CMK (cell line): ENCODE measurements around the gene LTBR.

Experiments
- DNase-seq: peaks from one replicate; pipeline ENCODE4 v3.0.0-alpha.2; 2010; ENCODE audit warnings: low read depth

LTBR gene

DNA sequence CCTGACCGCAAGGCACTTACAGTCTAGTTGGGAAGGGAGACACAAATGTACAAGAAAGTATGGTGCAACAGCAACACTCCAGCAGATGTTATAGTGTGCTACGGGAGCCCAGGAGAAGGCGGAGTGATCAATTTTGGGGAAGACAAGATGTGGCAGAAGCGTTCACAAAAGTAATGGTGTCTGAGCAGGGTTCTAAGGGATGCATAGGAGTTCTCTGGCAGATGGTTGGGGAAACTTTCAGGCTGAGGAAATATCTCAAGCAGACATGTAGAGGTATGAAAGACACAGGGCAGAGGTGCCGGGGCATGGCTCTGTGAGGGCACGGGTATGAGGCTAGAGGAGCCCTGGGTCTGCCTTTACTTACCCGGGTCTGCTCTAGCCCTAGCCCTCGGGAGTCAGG, 37.0 kb upstream of the LTBR start:
- DNase-seq, result no peak

DNA sequence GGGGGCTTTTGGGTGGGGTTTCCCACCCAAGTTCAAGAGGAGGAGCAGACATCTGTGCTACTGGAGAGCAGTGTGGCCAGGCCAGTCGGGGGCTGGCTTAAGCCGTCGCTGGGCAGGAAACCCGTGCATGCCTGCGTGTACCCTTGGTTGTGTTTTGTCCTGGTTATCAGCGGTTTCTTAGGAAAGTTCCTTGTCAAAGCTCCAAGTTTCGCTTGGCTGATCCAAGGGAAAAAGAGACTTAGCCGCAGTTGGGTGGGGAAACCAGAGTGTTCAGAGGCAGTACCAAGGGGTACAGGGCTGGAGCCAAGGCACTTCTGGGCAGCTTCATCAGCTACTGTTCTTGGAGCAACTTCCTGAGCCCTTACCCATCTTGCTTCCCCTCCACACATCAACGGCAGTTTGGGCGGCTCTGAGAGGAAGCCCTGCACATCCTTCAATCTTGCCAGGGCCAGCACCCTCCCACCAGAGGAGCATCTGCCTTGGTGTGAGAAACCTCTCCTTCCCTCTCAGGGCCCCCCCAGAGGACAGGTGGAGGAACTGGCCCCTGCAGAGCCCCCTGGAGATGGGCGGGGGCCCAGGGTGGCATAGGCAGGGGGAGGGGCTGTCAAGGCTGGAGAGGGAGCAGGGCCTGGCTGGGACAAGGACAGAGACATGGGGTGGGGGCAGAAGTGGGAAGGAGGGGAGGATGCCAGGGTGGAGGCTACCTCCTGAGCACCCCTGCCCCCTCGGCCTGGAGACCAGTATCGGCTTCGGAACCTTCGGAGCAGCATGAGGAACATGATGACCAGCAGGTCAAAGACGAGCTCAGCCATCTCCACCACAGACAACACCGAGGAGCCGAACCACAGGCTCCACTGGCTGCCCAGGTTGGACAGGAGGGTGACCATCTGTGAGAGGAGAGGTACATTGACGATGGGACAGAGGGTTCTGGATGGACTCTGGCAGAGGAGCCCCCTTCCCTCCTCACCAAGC, 36.3 kb upstream of the LTBR start:
- DNase-seq, result no peak

DNA sequence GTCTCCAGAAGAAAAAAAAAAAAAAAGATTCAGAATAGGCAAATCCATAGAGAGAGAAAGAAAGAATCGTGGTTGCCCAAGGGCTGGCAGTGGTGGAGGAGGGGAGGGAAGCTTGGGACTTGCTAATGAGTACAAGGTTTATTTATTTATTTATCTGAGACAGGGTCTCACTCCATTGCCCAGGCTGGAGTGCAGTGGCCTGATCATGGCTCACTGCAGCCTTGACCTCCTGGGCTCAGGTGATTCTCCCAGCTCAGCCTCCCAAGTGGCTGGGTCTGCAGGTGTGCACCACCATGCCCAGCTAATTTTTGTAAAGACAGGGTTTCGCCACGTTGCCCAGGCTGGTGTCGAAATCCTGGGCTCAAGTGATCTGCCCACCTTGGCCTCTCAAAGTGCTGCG, 32.3 kb upstream of the LTBR start:
- no peak for DNase-seq

DNA sequence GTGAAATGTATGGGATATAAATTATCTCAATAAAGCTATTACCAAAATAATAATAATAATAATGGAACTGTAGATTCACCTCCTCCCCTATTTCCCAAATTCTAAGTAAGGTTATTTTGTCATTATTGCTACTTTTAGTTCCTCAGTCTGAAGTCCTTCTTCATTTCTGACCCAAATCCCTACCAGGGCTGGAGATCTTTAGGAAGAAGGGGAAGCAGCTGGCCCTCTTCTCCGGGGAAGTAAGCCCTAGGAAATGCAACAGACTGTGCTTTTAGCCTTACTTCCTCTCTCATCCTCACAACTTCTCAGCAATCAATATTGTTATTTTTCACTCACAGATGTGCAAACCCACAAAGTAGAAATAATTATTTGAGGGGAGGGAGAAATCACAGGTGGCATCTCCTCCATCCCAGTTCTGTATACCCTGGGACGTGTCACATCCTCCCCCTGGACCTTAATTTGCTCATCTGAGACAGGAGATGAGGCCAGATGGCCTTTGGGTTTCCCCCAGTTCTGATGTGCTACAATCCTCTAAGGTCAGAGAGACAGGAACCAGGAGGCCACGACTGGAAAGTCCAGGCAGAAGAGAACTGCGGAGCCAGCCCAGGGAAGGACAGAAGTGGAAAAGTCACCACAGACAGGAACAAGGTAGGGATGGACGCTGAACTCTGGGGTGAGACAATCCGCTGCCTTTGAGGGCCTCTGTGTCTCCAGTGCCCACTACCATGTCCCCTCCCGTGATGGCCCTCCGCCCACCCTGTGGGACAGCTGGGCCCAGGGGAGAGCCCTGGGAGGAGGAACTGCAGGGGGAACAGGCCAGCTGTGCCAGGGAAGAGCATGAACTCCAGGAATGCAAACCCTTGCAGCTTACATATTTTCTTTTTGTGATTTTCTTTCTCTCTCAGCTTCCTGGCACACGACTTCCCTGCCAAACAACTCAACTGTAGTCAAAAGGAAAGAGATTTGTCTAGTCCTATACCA, 31.5 kb upstream of the LTBR start:
- DNase-seq, result no peak

DNA sequence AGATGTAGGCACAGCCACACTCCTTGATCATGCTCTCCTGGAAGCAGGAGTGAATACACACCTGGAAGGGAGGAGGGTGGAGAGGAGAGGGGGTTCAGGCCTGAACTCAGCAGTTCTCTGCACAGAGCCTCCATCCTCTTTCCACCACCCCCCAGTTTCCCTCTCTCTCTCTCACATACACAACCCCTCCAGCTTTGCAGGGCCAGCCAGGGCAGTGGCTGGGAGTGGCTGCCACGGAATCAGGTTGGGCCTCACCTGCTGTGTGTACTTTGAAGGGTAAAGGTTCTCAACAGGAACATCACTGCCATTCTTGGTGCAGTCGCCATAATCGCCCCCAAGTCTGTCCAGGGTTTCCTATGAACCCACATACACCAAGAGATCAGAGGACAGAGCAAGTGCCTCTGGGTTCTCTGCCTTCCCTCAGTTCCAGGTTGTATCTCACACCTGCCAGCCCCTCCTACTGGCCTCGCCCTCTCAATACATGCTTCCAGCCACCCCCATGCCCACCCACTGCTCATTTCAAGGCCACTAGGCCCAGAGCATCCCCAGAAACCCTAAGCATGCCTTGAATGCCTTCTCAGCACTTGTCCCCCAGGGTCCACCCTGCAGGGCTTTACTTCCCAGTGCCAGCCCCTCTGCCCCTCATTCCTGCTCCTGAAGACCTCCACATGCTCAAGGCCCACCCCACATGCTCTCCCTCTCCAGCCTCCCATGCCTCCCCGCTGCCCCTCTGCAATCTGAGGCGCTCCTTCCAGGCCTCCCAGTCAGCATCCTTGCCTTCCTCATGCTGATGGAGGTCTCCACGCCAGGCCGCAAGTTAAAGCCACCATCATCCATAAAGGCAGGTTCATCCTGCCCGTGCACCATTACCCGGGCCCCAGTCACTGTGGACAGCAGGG, 29.2 kb upstream of the LTBR start:
- DNase-seq, result no peak

DNA sequence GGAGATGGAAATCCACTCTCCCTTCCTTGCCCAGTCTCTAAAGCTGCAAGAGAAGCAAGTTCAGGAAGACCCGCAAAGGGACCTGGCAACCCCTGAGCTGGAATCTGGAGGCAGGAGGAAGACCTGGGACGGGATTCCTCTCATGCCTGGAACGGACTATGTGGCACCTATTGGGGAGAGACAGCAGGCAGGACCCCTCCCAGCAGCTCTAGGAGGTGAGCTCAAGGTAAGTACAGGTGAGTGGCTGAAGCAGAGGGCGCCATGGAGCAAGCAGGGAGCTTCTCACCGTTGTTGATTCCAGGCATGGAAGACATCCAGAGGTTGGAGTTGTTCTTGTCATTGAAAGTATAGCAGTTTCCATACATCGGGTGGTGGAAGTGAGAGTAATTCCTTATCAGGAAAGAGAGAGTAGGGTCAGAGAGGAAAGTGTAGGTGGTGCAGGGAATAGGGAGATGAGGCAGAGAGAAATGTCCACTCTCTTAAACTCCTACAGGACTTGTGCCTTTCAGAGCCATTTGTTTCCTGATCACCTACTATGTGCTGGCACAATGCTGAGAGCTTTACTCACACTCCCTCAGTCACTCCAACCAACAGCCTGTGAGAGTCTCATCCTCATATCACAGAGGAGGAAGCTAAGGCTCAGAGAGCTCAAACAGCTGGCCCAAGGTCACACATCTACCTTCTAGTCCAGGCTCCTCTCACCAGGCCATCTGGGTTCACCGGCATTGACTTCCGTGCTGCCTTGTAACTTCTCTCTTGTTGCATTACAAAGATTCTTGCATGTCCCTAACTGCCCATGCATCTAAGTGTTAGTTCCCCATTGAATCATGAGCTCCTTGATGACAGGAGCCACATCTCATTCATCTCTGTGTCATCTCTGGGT, 28.2 kb upstream of the LTBR start:
- no peak for DNase-seq

DNA sequence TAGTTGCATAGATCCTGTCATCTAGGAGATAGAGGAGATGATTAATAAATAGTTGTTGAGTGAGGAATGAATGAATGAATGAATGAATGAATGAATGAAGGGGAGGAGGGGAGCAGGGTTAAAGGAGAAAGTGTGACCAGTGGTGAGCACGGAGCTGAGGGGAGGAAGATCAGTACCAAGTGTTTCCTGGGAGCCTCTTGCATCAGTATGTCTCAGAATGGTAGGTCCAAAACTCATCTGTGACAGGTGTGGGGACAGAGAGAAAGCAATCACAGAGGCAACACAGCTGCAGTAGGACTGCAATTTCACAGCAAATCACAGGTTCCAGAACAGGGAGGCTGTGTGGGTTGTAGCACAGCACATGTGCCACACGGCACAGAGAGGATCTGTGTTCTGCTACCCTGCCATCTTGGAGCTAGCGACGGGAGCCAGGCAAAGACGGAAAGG, 27.6 kb upstream of the LTBR start:
- DNase-seq, result no peak

DNA sequence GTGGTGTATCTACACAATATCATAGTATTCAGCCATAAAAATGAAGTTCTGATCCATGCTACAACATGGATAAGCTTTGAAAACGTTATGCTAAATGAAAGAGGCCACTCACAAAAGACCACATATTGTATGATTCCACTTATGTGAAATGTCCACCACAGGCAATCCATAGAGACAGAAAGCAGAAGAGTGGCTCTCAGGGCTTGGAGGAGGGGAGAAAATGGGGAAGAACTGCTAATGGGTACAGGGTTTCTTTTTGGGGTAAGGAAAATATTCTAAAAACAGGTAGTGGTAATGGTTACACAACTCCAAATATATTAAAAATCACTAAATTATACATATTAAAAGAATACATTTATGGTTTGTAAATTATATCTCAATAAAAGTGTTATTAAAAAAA, 25.1 kb upstream of the LTBR start:
- no peak for DNase-seq

DNA sequence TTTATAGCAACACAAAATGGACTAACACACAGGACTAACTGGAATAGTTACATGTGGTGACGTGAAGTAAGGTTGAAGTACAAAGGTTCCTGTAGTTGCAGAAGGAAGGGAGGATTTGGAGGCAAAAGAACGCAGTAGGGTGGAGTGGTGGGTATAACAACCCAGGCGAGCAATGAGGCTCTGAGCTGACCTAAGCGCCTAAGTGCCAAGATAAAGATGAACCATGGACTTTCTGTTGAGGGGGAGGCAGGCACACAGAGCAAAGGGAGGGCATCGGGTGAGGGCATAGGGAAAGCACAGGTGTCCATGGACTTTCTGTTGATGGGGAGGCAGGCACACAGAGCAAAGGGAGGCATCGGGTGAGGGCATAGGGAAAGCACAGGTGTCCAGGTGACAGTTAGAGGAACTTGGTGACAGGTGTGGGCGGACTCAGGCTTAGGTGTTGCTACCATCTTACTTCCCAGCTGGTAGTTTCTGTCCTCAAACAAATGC, 23.8 kb upstream of the LTBR start:
- no peak for DNase-seq

DNA sequence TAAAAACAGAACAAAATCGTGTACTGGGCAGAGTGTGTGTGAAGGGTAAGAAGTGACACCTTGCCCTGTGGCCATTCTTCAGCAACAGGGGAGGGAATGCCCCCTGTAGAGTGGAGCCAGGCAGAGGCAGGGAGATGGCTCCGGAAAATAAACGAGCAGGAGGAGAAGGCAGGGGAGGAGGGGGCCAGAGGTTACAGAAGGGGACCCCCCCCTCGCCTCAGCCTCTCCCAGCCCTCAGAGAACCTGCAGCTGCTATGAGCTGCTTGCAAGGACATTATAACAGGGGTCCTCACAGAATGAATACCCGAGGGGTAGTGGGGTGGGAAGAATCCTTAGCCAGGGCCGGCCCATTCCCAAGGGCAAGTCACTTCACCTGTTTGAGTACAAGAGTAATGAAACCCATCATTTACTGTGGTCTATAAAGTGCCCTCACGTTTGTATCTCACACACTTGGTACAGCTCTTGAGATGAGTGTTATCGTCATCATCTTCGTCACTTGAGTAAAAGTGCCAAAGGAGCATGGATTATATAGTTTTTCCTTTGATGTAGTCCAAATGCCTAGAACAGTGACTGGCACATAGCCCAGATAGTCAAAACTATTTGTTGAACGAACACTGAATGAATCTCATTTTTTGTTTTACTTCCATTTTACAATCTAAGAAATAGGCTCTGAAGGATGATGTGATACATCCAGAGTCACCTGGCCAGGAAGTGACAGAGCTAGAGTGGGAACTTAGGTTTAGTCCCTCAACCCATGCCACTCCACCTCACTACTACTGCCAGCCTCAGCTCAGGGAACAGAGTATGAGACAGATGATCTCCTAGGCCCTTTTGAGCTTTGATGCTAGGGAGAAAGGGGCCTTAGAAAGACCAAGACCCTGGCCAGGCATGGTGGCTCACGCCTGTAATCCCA, 23.1 kb upstream of the LTBR start:
- DNase-seq, result no peak

DNA sequence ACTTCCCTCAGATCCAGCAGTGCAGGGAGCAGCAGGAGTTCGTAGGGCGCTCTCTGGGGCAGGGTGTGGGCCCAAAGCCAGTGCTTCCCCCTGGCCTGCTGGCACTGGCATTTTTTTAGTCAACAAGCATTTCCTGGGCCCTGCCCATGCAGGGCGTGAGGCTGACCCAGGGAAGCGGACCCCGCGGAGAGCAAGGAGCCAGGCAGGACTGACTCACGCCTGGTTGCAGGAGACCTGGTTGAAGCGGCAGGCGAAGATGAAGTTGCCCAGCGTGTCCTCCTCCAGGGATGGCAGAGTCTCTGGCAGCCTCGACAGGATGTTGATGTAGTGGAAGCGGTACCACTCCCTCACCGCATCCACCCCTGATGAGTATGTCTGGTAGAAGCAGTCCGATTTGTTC, 22.1 kb upstream of the LTBR start:
- no peak for DNase-seq

DNA sequence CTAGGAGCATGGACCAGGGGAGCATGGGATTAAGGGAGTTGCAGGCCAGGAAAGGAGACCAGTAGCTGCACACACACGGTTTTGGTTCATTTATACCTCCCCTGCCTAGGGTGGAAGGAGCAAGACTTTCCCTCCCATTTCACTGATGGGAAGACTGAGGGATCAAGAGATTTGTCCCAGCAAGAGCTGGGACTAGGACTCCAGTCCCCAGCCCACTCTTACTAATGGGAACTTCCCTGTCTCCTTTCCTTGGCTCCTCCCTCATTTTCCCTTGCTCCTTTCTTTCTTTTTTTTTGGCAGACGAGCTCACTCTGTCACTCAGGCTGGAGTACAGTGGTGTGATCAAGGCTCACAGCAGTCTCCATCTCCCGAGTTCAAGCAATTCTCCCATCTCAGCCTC, 21.6 kb upstream of the LTBR start:
- no peak for DNase-seq

DNA sequence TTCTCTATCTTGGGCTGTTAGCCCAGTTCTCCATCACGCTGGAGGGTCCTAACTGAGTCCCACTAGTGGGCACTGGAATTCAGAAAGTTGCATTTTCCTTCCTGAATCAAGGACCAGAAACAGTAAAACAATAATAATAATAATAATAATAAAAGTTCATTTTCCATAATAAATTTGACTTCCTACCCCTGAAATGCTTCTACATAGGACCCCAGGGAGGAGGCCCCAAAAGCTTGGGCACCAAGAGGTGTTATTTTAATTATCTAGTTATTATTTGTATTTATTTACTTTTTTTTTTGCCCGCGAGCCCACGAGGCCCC, 21.0 kb upstream of the LTBR start:
- no peak for DNase-seq

DNA sequence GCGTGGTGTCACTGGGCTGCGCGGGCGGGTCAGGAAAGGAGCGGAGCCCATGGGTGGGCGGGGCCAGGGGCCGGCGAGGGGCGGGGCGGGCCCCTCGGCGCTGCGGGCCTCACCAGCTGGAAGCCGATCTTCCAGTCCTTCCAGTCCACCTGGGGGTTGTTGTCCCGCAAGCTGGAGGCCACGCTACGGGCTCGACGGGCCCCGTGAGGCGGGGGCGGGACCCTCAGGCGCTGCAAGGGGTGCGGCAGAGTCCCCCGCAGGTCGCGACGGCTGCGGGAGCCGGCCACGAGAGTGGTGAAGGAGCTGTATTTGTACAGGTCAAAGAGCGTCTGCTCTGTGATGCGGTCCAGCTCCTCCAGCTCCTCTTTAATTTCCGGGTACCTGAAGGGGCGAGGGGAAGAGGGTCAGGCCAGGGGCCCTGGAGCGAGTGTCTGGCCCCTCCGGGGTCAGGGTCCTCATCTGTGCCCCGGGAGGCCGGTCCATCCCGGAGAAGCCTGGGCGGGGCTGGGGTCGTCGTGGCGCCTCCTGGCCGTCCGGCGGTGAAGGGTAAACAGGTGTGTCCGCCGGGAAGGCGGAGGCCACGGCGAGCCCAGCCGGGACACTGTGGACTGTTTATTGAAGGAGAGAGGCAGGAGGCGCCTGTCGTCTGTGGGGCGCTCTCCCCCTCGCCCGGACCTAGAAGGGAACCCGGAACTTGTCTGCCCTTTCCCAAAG, 20.5 kb upstream of the LTBR start:
- DNase-seq, result no peak

DNA sequence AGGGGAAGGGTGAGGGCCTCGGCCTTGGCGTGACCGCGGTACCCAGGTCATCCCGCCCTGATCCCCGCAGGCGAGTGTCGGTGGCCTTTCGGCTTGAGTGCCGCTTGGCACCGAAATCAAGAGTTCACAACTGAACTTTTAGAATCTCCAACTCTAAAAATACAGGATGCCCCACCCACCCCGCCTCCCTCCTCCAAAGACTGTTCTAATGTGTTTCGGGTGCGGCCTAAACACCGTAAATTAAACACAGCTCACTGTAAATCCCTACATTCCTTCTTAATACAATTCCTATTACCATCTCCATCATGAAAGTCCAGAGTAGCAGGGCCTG, 20.0 kb upstream of the LTBR start:
- no peak for DNase-seq

DNA sequence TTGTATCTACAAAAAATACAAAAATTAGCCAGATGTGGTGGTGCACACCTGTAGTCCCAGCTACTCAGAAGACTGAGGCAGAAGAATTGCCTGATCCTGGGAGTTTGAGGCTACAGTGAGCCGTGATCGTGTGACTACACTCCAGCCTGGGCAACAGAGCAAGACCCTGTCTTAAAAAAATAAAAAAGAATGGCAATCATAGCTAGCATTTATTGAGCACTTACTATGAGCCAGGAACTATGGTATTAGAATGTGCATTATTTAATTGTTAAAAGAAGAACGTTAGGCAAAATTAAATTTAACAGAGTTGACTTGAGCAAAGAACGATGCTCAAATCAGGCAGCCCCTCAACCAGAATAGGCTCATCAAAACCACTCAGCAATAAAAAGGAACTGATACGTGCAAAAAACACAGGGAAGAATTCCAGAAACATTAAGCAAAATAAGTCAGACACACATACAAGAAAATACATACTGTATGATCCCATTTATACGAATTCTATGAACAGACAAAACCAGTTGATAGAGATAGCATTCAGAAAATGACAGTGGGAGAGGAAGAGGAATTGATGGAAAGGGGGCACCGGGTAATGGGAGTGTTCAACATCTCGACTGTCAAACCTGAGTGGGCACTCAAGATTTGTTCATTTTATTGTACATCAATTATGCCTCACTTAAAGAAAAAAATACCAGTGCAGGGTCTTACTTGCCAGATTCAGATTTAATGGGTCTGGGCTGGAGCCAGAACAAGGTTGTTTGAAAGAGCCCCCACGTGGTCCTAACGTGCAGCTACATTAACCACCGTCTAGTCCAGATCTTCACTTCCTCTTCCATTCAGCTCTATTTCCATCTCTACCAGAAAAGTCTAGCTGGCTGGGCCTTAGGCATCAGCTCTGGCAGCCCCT, 16.6 kb upstream of the LTBR start:
- DNase-seq, result peak; percentile 56

DNA sequence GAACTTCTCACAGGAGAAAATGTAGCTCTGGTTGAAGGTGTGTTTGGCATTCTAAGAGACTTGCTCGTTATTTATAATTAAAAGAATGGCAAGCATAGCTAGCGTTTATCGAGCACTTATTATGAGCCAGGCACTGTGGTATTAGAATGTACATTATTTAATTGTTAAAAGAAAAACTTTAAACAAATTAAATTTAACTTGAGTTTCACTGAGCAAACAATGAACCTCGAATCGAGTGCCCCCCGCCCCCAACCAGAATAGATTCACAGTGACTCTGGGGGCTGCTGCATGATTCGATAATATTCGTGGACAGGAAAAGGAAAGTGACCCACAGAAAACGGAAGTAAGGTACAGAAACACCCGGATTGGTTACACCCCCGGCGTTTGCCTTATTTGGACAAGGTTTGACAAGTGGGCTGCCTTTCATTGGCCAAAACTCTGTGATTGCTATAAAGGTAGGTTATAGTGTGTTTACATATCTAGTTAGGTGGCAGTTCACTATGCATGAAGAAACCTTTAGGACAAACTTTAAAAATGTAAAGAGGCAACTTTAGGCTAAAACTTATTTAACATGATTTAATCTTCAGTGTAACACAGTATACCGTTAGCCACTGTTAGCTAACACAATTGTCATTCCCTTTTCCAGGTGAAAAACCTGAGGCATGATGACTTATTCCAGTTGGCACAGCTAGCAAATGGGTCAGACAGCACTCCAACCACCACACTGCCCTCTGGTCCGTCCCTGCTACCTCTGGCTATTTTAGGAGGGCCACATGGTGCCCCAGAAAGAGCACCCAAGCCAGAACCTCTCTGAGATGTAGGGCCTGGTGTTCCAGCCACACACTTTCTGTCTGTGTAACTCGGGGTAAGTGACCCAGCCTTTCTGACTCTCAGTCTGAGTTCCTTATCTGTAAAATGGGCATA, 15.7 kb upstream of the LTBR start:
- DNase-seq, result no peak
